Measurements from ENCODE around the gene DOCK1.

- TF ChIP-seq CTCF (conservative IDR thresholded peaks at IDR 0.05 in 1 of 2, IDR thresholded peaks at IDR 0.05 in 1 of 2; ENCODE audit: low read depth in 1 of 2, low read length in 2 of 2): no peak
- TF ChIP-seq EZH2 (IDR thresholded peaks at IDR 0.05; ENCODE audit: low read length, missing control alignments): no peak
These were observed 451.1 kb downstream of the DOCK1 start for GRCh38 chr10:127356360-127356759.

Measured in fibroblast of lung (primary cell).